T-helper 2 cell treated with Interferon-gamma antibody and Interleukin-4, amounts not matched to agents 5 μg/mL and 100 μg/mL, for 36 hours (primary cell): ENCODE data around the gene RIC8B.

Experiments used
- DNase-seq: peaks from one replicate; pipeline ENCODE4 v3.0.0; 2021; ENCODE audit warnings: low spot score
- H3K27ac Mint-ChIP-seq: one replicate; pipeline ENCODE4 v1.8.0; 2021; ENCODE audit warnings: mild to moderate bottlenecking, mixed read lengths
- H3K27me3 Mint-ChIP-seq: one replicate; pipeline ENCODE4 v1.8.0; 2021; ENCODE audit warnings: low read depth, mixed read lengths
- H3K36me3 Mint-ChIP-seq: one replicate; pipeline ENCODE4 v1.8.0; 2021; ENCODE audit warnings: low read depth, mixed read lengths
- H3K4me1 Mint-ChIP-seq: one replicate; pipeline ENCODE4 v1.8.0; 2021; ENCODE audit warnings: low read depth, mixed read lengths
- H3K4me3 Mint-ChIP-seq: one replicate; pipeline ENCODE4 v1.8.0; 2022; ENCODE audit warnings: mild to moderate bottlenecking, moderate library complexity, mixed read lengths
- H3K9me3 Mint-ChIP-seq: one replicate; pipeline ENCODE4 v1.8.0; 2021; ENCODE audit warnings: mixed read lengths

RIC8B gene

DNA sequence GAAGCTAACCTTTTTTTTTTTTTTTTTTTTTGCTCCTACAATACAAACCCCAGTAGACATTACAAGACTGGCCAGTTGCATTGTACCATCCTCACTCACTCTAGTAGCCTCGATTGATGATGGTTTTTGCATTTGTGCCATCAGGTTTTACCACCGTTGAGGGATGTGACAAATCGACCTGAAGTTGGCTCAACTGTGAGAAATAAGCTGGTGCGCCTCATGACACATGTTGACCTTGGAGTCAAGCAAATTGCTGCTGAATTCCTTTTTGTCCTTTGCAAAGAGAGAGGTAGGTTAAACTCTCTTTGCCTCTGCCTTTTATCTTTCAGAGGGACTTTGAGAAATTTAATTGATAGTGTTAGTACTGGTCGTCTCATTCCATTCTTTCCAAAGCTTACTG, 76.8 kb downstream of the RIC8B start:
- Mint-ChIP-seq H3K27ac (no peak overlapping the region), H3K36me3 (peaks cover 10% of the 10 kb centered on the region), H3K4me1 (peaks cover 8% of the 10 kb centered on the region), H3K27me3 (no peaks in the 10 kb centered on the region), H3K4me3 (no peak overlapping the region), H3K9me3 (no peaks in the 10 kb centered on the region)
- no peak for DNase-seq

DNA sequence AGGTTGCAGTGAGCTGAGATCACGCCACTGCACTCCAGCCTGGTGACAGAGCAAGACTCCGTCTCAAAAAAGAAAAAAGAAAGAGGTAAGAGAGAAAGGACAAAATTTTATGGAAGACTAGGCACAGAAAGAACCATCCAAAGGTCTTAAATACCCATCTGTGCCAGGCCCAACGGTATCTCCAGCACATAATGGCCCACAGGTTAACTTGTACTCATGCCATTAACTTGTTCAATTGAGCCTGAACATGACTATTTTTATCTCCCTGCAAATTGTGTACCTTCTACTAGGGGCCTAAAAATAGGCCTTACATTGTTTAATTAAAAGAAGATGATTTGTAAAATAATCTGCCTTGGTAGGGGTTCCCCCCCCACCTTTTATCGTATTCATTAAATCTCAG, 80.2 kb downstream of the RIC8B start:
- Mint-ChIP-seq H3K9me3 (no peaks in the 10 kb centered on the region), H3K4me1 (peaks cover 8% of the 10 kb centered on the region), H3K27me3 (no peaks in the 10 kb centered on the region), H3K4me3 (no peak overlapping the region), H3K27ac (peak overlapping the region; percentile 28), H3K36me3 (peaks cover 10% of the 10 kb centered on the region)
- DNase-seq, result no peak

DNA sequence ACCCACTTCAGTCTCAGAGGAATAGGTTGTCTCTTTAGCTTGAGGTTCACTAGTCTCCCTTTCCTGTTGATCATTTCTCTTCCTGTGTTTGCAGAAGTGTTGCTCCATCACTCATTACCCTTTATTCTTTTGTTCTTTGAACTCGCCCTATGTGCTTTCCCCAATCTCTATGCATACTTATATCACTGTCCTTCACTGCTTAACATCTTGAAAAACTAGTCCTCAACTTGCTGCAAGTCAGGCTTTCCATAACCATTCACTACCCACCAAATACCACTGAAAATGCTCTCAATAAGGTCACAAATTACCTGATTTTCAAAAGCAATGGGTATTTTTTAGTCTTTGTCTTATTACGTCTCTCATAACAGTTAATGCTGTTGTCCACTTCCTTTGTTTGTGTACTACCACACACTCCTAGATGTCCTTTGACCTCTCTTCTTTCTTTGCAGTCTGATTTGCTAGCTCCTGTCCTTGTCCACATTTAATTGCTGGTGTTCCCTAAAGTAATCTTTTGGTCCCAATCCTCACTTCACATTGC, 80.8 kb downstream of the RIC8B start:
- DNase-seq, result no peak
- Mint-ChIP-seq H3K4me1 (peaks cover 8% of the 10 kb centered on the region), H3K27me3 (no peaks in the 10 kb centered on the region), H3K9me3 (no peaks in the 10 kb centered on the region), H3K36me3 (peaks cover 9% of the 10 kb centered on the region), H3K4me3 (no peak overlapping the region), H3K27ac (no peak overlapping the region)

DNA sequence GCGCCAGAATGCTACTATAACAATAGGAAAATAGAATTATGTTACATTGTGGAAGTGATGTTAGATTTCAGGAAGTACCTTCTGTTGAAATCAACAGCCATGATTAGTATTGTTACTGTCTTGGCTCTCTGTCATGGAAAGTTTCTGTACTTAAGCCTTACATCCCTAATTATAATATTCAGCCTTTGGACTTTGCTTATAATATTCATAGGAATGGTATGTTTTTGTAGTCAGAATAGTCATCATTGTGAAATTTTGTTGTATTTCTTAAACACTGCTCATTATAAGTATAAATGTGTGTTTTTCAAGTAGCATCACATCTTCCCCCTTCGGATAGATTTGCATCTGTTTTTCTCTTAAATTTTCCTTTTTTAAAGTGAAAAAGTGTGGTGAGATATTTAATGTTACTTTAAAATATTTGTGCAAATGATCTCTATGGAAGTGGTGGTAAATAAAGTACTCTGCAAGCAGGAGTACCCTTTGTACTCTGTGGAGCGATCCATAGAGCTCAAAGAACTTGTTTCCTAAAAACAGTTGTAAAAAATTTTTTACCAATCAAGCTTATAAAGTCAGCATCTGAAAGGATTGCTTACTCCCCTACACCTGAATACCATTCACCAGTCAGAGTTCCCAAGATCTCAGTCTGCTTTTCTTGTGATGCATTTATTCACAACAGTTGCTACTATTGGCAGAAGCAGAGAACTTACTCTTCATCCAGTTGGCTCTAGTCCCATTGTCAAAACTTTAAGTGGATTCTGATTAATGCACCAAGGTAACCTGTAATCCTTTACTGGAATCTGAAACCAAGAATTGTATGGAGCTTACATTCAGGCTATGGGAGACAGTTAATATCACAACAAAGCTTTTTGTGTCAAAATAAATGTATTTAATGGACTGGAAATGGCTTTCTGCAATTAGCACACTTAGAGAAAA, 87.8 kb downstream of the RIC8B start:
- Mint-ChIP-seq H3K27ac (no peak overlapping the region), H3K27me3 (no peaks in the 10 kb centered on the region), H3K4me1 (peaks cover 2% of the 10 kb centered on the region), H3K36me3 (peaks cover 21% of the 10 kb centered on the region), H3K9me3 (no peaks in the 10 kb centered on the region), H3K4me3 (no peak overlapping the region)
- DNase-seq, result no peak

DNA sequence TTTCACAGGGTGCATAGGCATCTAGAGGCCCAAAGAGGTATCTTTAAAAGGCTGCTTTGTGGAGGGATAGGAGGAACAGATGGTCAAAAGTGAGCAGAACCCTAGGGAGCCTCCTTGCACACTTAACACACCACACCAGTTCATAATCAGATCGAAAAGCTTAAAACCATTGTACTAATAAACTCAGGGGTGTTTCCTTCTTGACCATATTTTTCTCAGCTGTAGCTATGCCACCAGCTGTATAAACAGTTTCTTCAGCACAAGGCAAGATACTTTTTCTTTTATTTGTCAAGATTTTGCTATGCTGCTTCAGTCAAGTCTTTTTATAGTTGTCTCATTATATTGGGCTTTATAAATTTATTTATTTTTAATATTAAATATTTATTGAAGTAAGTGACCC, 88.7 kb downstream of the RIC8B start:
- DNase-seq, result no peak
- no peaks in the 10 kb centered on the region for H3K9me3 Mint-ChIP-seq
- no peak overlapping the region for H3K27ac Mint-ChIP-seq
- H3K27me3 Mint-ChIP-seq, result no peaks in the 10 kb centered on the region
- H3K4me1 Mint-ChIP-seq, result peaks cover 2% of the 10 kb centered on the region
- H3K4me3 Mint-ChIP-seq, result no peak overlapping the region
- H3K36me3 Mint-ChIP-seq, result peaks cover 25% of the 10 kb centered on the region

DNA sequence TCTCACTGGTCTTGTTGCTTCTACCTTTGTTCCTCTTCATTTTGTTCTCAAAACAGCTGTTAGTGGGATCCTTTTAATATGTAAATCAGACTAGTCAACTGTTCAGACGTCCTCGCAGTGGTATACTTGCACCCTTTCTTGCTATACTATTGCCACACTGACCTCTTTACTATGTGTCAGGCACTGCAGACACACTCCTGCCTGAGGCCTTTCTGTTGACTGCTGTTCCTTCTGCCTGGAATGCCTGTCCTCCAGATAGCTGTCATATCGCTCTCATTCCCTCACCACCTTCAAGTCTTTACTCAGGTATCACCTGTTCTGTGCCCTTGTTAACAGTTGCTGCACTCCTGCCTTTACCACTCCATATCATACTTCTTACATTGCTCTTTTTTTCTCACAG, 91.2 kb downstream of the RIC8B start:
- no peaks in the 10 kb centered on the region for H3K27me3 Mint-ChIP-seq
- no peak overlapping the region for H3K27ac Mint-ChIP-seq

DNA sequence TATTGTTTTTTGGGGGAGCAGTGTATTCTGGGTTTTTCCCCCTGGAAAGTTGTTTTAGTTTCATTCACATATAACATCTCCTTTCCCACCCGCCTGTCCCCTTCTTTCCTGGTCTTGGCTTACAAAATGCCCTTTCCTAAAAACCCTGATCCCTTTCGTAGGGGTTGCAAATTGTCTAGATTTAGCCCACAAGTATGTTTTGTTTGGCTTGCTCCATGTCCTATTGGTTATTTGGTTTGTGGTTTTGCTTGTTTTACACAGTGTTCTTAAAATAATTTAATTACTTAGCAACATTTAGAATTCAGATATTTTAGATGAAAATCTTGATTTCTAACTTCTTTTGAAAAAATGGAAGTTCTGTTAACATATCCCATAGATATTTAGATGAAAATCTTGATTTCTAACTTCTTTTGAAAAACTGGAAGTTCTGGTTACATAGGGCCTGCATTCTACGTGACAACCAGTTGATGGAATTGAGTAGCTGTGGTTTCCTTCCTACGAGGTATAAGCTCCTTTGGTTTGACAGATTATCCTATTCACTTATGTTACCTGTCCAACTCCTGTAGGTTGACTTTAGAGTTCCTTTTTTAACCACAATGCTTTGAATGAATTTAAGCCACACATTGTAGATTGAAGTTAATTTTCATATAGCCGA, 92.1 kb downstream of the RIC8B start:
- no peak overlapping the region for H3K4me3 Mint-ChIP-seq
- no peak for DNase-seq
- no peaks in the 10 kb centered on the region for H3K27me3 Mint-ChIP-seq
- peaks cover 16% of the 10 kb centered on the region for H3K36me3 Mint-ChIP-seq
- peaks cover 2% of the 10 kb centered on the region for H3K4me1 Mint-ChIP-seq
- no peaks in the 10 kb centered on the region for H3K9me3 Mint-ChIP-seq
- H3K27ac Mint-ChIP-seq, result no peak overlapping the region

More for the DNA sequence above, 91.2 kb downstream of the RIC8B start:
- H3K4me3 Mint-ChIP-seq, result no peak overlapping the region
- H3K36me3 Mint-ChIP-seq, result peaks cover 19% of the 10 kb centered on the region
- DNase-seq, result no peak
- no peaks in the 10 kb centered on the region for H3K9me3 Mint-ChIP-seq
- peaks cover 2% of the 10 kb centered on the region for H3K4me1 Mint-ChIP-seq

DNA sequence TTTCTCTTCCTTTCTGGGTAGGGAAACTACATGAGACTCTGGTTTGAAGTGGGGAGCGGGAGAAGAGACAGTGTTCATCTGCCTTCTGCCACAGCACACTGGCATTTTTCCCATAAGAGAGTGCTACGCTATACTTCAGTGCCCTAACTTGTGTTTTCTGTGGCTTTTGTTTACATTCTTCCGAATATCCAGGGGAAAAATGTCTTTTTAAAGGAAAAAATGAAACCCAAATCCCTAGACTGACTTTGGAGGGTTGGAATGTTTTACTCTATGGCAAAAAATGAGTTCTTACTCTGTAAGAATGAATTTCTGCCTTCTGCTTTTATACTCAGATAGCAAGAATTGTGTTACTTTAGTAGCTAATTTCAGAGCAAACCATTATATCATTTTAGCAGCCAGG, 93.2 kb downstream of the RIC8B start:
- Mint-ChIP-seq H3K27ac (no peak overlapping the region), H3K4me3 (no peak overlapping the region), H3K27me3 (no peaks in the 10 kb centered on the region), H3K9me3 (no peaks in the 10 kb centered on the region), H3K4me1 (peaks cover 2% of the 10 kb centered on the region), H3K36me3 (peaks cover 12% of the 10 kb centered on the region)
- no peak for DNase-seq

DNA sequence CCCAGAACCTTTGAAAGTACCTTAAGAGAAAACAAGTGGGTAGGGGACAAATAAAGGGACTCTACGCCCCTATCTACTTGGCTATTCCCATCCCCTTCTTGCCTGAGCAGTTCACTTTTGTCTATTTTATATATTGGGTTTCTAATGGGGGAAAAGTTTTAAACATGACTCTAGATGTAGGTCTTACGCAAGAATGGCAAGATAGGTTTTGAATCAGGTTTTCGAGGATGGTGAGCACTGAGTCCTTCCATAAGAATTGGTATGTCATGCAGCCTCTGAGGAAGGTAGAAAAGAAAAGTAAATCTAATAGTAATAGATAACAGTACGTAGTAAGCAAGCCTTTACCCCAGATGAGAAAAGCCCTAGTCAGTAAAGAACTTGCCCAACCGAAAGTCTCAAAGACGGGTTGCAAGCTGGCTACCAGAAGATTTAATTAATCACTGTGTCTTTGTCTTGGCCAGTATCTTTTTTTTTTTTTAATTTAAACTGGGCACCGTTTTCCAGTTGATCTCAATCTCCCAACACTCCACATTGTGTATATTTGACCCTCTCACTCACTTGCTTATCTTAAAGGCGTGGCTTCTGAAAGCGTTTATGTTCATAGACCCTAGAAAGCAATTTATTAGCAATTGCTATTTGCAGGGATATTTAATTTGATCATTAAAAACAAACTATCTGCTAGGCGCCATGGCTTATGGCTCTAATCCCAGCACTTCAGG, 94.7 kb downstream of the RIC8B start:
- Mint-ChIP-seq H3K4me3 (no peak overlapping the region), H3K36me3 (peaks cover 19% of the 10 kb centered on the region), H3K27me3 (no peaks in the 10 kb centered on the region), H3K9me3 (no peaks in the 10 kb centered on the region), H3K4me1 (peaks cover 9% of the 10 kb centered on the region), H3K27ac (no peak overlapping the region)
- no peak for DNase-seq

DNA sequence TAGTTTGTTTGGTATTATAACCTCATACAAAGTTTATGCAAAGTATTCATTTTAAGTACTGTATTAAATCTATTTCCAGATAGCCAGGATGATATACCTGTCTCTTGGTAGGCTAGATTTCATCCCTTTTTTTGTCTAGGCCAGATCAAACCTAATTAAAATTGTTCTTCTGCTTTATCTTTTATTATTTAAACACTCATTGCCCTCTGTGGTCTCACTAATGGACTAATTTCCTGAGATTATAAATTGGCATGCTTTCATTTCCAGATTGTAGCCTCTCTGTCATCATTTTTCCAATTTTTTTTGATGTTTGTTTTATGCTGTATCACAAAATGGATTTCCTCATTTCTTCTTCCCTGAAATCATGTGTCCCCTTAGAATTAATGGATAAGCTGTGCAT, 95.6 kb downstream of the RIC8B start:
- Mint-ChIP-seq H3K27ac (no peak overlapping the region), H3K4me1 (peaks cover 10% of the 10 kb centered on the region), H3K9me3 (no peaks in the 10 kb centered on the region), H3K27me3 (no peaks in the 10 kb centered on the region), H3K4me3 (no peak overlapping the region), H3K36me3 (peaks cover 20% of the 10 kb centered on the region)
- DNase-seq, result no peak

DNA sequence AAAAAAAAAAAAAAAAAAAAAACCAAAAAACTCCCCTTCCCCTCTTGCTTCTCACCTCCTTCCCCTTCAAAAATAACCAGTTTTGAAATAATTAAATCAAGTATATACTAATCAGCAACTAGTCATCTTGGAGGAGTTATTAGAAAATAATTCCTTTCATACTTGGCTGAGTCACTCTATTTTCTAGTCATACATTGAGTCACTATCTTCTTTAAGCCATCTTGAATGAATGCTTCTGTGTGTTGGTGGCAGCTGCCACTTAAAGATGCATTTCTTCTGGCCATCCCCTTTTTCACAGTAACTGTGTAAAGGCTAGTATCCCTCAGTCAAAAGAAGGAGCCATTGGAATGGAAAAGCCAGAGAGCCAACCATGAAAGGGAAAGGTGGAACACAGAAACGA, 97.0 kb downstream of the RIC8B start:
- no peak for DNase-seq
- H3K9me3 Mint-ChIP-seq, result no peaks in the 10 kb centered on the region
- no peak overlapping the region for H3K27ac Mint-ChIP-seq
- H3K4me1 Mint-ChIP-seq, result peaks cover 8% of the 10 kb centered on the region
- H3K4me3 Mint-ChIP-seq, result no peak overlapping the region
- peaks cover 18% of the 10 kb centered on the region for H3K36me3 Mint-ChIP-seq
- no peaks in the 10 kb centered on the region for H3K27me3 Mint-ChIP-seq

DNA sequence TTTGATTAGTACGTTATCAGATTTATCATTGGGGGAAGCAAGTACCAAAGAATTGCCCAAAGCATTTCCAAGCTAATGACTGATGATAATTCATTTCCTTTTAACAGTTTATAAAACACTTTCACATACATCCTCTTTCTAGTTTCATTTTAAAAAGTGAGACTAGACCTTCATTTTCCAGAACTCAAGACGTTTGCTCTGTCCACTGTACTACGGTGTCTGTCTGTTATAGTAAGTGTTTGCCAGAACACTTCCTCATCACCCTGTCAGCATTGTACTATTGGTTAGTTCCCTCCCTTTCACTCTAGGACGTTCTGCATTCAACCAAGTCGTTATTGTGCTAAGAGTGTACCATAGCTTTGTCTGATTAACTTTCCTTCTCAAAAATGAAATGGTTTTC, 99.5 kb downstream of the RIC8B start:
- H3K27me3 Mint-ChIP-seq, result no peaks in the 10 kb centered on the region
- H3K27ac Mint-ChIP-seq, result no peak overlapping the region
- peaks cover 8% of the 10 kb centered on the region for H3K4me1 Mint-ChIP-seq
- no peak for DNase-seq
- no peak overlapping the region for H3K4me3 Mint-ChIP-seq
- H3K9me3 Mint-ChIP-seq, result no peaks in the 10 kb centered on the region
- peaks cover 15% of the 10 kb centered on the region for H3K36me3 Mint-ChIP-seq

DNA sequence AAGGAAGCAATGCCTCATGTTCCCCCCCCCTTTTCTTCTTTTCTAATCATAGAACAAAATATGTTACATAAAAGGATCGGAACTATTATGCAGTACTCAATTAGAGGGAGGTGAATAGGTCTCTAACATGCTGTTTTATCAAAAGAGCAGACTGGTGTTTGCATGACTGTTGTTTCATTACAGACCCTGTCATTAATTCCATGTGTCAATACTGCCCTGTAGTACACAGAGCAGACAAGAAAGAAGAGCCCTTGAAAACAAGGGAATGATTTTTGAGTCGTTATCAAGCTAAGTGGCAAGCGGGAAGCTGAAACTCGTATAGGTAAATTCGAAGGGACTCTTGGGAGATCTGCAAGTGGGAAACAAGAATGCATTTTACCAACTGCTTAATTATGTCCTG, 104.3 kb downstream of the RIC8B start:
- Mint-ChIP-seq H3K36me3 (peaks cover 19% of the 10 kb centered on the region), H3K27me3 (no peaks in the 10 kb centered on the region), H3K27ac (no peak overlapping the region), H3K4me1 (peaks cover 4% of the 10 kb centered on the region), H3K9me3 (no peaks in the 10 kb centered on the region), H3K4me3 (no peak overlapping the region)
- DNase-seq, result no peak

DNA sequence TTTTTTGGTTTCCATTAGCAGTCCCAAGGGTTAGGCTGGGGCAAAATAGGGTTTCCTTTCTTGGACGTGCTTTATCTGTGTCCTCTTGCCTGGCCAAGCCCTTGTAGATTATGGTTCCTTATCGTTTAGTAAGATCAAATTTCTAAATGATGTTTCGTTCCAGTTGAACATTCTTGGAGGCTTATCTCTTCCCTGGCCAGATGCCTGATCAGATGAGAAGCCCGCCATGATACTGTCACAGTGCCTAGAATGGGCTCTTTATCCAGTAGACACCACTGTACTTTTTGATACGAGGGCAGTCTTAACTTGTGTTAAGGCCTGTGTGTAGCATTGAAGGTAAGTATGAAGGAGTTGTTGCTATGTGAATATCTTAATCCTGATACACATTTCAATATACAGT, 105.1 kb downstream of the RIC8B start:
- no peaks in the 10 kb centered on the region for H3K4me1 Mint-ChIP-seq
- peaks cover 17% of the 10 kb centered on the region for H3K36me3 Mint-ChIP-seq
- no peaks in the 10 kb centered on the region for H3K9me3 Mint-ChIP-seq
- H3K27ac Mint-ChIP-seq, result no peak overlapping the region
- DNase-seq, result no peak
- H3K27me3 Mint-ChIP-seq, result no peaks in the 10 kb centered on the region
- no peak overlapping the region for H3K4me3 Mint-ChIP-seq
